D721Med (cell line): ENCODE measurements around the gene CELA2B.
"Not testable (repeated sequence)": the region's sequence is repeated elsewhere in the genome, so short reads cannot be mapped to it uniquely, and the experiment has no call there.

Experiments used
- DNase-seq: peaks from one replicate; pipeline ENCODE4 v3.0.0; 2011; ENCODE audit warnings: low spot score; ENCODE audit not compliant: insufficient read length
- FAIRE-seq: peaks from 2 replicates; lab custom pipeline; 2011; peaks lifted over from hg19 to GRCh38; lab: Jason Lieb, UNC
- TF ChIP-seq, protein P1 (sequence below): IDR thresholded peaks from 2 replicates; pipeline ENCODE4 v1.5.1; 2012; ENCODE audit warnings: mild to moderate bottlenecking, control low read depth; ENCODE audit not compliant: insufficient read depth; ENCODE audit errors: missing control alignments

The CELA2B gene

DNA sequence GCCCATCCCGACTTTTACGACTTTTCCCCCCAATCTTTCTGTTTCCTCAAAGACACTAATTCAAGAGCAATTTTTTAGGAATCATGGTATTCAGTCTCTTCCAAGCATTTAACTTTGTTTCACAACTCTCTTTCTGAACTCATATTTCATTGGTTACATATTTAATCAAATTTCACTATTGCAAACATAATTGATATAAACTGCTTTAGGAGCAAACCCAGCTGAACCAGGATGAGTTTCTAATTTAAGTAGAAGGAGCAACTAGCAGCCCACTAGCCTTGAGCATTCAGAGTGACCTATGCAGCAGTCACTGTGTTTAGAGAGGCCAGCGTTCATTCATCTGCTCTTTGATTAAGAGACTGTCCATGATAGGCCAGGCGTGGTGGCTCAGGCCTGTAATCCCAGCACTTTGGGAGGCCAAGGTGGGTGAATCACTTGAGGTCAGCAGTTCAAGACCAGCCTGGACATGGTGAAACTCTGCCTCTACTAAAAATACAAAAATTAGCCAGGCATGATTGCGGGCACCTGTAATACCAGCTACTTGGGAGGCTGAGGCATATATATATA, 1.8 kb downstream of the CELA2B start:
- TF ChIP-seq, protein P1, sequence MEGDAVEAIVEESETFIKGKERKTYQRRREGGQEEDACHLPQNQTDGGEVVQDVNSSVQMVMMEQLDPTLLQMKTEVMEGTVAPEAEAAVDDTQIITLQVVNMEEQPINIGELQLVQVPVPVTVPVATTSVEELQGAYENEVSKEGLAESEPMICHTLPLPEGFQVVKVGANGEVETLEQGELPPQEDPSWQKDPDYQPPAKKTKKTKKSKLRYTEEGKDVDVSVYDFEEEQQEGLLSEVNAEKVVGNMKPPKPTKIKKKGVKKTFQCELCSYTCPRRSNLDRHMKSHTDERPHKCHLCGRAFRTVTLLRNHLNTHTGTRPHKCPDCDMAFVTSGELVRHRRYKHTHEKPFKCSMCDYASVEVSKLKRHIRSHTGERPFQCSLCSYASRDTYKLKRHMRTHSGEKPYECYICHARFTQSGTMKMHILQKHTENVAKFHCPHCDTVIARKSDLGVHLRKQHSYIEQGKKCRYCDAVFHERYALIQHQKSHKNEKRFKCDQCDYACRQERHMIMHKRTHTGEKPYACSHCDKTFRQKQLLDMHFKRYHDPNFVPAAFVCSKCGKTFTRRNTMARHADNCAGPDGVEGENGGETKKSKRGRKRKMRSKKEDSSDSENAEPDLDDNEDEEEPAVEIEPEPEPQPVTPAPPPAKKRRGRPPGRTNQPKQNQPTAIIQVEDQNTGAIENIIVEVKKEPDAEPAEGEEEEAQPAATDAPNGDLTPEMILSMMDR: no peak
- FAIRE-seq (no peak), DNase-seq (no peak)

GRCh38 chr1:15479654-15480347, 3.9 kb downstream of the CELA2B start:
- FAIRE-seq: no peak
- TF ChIP-seq, protein P1: no peak
- no peak for DNase-seq

GRCh38 chr1:15482455-15482854, 6.6 kb downstream of the CELA2B start:
- FAIRE-seq, DNase-seq: not testable (repeated sequence)

DNA sequence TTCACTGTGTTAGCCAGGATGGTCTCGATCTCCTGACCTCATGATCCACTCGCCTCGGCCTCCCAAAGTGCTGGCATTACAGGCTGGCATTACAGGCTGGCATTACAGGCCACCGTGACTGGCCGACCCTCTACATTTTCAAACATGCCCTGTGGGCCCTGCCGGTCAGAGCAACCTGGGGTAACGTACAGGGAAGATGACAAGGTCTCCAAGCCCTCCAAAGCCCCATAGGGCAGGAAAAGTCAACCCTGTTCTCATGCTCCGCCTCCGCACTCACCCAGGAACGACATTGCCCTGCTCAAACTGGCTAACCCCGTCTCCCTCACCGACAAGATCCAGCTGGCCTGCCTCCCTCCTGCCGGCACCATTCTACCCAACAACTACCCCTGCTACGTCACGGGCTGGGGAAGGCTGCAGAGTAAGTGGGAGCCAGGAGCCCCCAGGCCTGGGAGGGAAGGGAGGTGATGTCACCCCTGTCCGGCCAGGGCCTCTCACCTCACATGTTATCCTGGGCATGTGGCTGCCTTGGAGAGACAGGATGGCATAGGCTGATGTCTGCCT, 7.2 kb downstream of the CELA2B start:
- not testable (repeated sequence) for FAIRE-seq, DNase-seq

GRCh38 chr1:15483971-15484370, 8.1 kb downstream of the CELA2B start:
- TF ChIP-seq, protein P1: no peak
- DNase-seq: no peak
- FAIRE-seq: no peak

DNA sequence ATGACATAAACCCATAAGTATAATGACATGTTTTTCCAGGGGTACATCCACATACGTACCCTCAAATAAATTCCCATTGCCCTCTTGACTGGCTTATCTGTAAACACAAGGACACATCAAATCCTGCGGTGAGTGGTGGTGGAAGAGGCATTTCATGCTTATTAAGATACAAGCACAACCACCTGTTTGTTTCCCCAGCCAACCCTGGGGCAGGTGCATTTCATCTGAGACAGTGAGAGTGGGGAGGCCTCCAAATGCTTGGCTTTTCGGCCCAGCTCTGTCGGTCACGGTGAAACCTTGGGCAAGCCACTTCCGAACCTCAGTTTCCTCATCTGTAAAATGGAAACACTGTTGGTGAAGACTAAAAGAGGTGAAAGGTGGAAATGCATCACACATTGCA, 8.5 kb downstream of the CELA2B start:
- FAIRE-seq, DNase-seq: not testable (repeated sequence)

DNA sequence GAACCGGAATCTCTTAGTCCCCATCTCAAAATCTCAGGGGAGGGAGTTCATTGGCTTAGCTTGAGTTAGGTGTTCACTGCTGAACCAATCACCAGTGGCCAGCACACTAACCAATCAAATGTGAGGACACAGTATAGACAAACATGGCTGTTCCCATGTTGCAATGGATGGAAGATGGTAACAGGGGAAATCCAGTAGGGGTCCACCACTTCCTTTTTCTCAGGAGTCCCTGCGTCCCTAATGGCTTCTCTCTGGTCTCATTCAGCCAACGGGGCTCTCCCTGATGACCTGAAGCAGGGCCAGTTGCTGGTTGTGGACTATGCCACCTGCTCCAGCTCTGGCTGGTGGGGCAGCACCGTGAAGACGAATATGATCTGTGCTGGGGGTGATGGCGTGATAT, 9.7 kb downstream of the CELA2B start:
- TF ChIP-seq, protein P1: no peak
- no peak for DNase-seq
- no peak for FAIRE-seq

DNA sequence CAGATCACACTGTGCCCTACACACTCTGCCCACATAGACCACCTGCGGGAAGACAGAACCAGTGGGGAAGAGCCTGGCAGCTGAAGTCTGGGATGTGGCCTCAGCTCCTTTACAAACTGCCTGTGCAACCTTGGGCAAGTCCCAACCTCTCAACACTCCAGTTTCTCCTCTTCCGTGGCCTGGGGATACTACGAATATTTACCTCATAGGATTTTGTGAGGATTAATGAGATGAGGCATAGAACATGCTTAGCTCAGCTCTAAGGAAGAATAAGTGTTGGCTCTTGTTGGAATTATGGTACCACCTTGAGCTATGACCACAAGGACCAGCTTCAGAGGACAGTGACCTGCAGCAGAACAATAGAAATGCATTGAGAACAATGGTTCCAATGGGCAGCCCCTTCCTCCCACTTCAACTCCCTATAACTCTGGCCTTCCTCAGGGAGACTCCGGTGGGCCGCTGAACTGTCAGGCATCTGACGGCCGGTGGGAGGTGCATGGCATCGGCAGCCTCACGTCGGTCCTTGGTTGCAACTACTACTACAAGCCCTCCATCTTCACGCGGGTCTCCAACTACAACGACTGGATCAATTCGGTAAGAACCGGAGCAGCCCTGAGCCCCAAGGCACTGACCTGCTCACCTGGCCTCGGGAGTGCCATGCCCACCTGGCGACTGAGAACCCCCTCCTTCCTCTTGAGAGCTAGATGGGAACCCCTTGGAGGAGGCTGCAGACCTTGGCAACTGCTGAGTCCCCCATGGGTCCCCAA, 11.1 kb downstream of the CELA2B start:
- not testable (repeated sequence) for FAIRE-seq

DNA sequence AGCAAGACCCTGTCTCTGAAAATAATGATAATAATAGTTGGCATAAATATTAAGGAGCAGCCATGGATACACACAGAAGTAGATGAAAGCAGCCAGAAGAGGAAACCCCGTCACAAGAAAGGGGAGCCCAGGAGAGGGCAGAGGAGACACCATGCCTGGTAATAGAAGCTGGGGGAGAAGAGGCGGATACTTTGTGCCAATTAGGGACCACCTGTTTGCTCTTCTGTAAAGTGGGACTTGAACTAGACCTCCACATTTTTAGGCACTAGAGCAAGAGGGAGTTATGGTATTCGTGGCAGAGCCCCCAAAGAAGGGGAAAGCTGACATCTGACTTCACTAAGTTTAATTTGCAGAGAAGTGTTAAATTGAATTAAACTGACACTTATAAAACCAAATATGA, 12.5 kb downstream of the CELA2B start:
- TF ChIP-seq, protein P1: no peak
- DNase-seq (no peak), FAIRE-seq (no peak)

More for the DNA sequence above, 11.1 kb downstream of the CELA2B start:
- DNase-seq: not testable (repeated sequence)
